GM19455 (cell line): Measurements from ENCODE around the gene SLC31A2.

Experiments
- ATAC-seq: cut with Tn5 transposase; IDR thresholded peaks from one replicate; pipeline ENCODE4 v1.9.1; 2021; ENCODE audit not compliant: unreplicated experiment

The SLC31A2 gene

GRCh38 chr9:113185271-113185670 is 34.5 kb downstream of the SLC31A2 start:
- no peak for ATAC-seq

GRCh38 chr9:113186137-113186755 is 35.4 kb downstream of the SLC31A2 start:
- no peak for ATAC-seq

- ATAC-seq, result no peak
Observed at GRCh38 chr9:113187929-113188595, 37.3 kb downstream of the SLC31A2 start.

- no peak for ATAC-seq
Observed at GRCh38 chr9:113192455-113192854, 41.6 kb downstream of the SLC31A2 start.

GRCh38 chr9:113199683-113200329 is 49.0 kb downstream of the SLC31A2 start:
- ATAC-seq, result no peak

- ATAC-seq, result no peak
Observed at GRCh38 chr9:113205432-113205831, 54.6 kb downstream of the SLC31A2 start.

GRCh38 chr9:113205861-113206260 is 55.1 kb downstream of the SLC31A2 start:
- no peak for ATAC-seq

- ATAC-seq, result no peak
Observed at GRCh38 chr9:113210815-113211214, 60.0 kb downstream of the SLC31A2 start.
